GM12865 (cell line): Measurements from ENCODE around the gene MDH1.

Source experiments
- DNase-seq: peaks from one replicate; pipeline ENCODE4 v3.0.0; 2010; ENCODE audit warnings: low read depth
- H3K4me3 ChIP-seq: 2 replicates; pipeline ENCODE4 v1.5.1; 2011; ENCODE audit warnings: mild to moderate bottlenecking, low read depth, low read length, control low read depth
- CTCF ChIP-seq: IDR thresholded peaks from 2 replicates; pipeline ENCODE4 v1.5.1; 2011; ENCODE audit warnings: low read length, control low read depth, low read depth, inconsistent platforms; ENCODE audit not compliant: insufficient read depth; ENCODE audit errors: missing control alignments

MDH1 gene

GRCh38 chr2:63576546-63576945 lies 12.2 kb upstream of the MDH1 start:
- DNase-seq: no peak
- TF ChIP-seq CTCF: no peak
- H3K4me3 ChIP-seq: no peak overlapping the region

- DNase-seq: no peak
- TF ChIP-seq CTCF: no peak
- H3K4me3 ChIP-seq: no peak overlapping the region
Observed at GRCh38 chr2:63578767-63579166, 10.0 kb upstream of the MDH1 start.

GRCh38 chr2:63580651-63581297 lies 8.0 kb upstream of the MDH1 start:
- H3K4me3 ChIP-seq: no peak overlapping the region
- DNase-seq: no peak

GRCh38 chr2:63581298-63581961 lies 7.3 kb upstream of the MDH1 start:
- H3K4me3 ChIP-seq: no peak overlapping the region
- no peak for TF ChIP-seq CTCF
- DNase-seq: no peak

More at GRCh38 chr2:63580651-63581297, 8.0 kb upstream of the MDH1 start:
- no peak for TF ChIP-seq CTCF

- TF ChIP-seq CTCF: no peak
- no peak for DNase-seq
- no peak overlapping the region for H3K4me3 ChIP-seq
Observed at GRCh38 chr2:63582873-63583272, 5.9 kb upstream of the MDH1 start.

- DNase-seq: no peak
- no peak for TF ChIP-seq CTCF
- peak overlapping the region; percentile 68 for H3K4me3 ChIP-seq
Observed at GRCh38 chr2:63587814-63588384, 864 bp upstream of the MDH1 start.
